Measurements from ENCODE around the gene TCF25. TPM values are rescaled to one million over a fixed set of nuclear protein-coding genes. Genes with fewer than 3 reads are reported as not detected.

Gene TCF25
- polyA plus RNA-seq, 4 donors, result 123 to 176 (median 148) TPM

DNA sequence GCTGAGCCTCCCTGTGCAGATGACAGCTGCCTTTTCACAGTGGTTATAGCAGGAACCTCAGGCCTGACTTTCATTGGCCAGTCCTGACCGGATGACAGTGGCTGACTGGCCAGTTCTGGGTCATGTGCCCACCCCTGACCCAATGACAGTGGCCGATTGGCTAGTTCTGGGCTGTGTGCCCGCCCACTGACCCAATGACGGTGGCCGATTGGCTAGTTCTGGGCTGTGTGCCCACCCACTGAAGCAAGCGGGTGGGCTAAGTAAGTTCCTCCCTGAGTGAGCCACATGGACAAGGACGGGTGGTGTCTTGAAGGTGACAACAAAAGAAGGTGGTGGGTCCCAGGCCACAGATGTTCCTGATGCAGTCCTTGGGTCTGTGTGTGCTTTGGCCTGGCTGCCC, 84.7 kb downstream of the TCF25 start:
- no peak for DNase-seq (ENCODE audit: low read depth in 4 of 4, low spot score in 2 of 4)

- no peak for DNase-seq (ENCODE audit: low read depth in 4 of 4, low spot score in 2 of 4)
Measured at GRCh38 chr16:89958596-89958995, 85.2 kb downstream of the TCF25 start.

DNA sequence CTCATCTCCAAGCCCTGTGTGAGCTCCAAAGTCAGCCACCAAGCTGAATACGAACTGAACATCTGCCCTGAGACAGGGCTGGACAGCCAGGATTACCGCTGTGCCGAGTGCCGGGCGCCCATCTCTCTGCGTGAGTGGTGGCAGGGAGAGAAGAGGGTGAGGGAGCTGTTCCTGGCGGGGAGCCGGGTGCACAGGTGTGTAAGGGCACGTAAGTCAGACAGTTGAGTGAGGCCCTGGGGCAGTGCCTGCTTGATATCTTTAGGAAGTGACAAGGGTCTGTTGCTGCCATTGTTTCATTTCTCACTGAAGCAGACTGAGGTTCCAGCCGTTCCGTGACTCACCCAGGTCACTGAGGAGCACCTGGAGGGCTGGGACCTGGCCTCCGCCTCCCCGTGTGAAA, 87.6 kb downstream of the TCF25 start:
- DNase-seq (ENCODE audit: low read depth in 4 of 4, low spot score in 2 of 4), result no peak

Other genes starting within 250 kb of the TCF25 start
- gene CHMP1A, start 215.9 kb upstream of the TCF25 start, polyA plus RNA-seq (ENCODE audit: insufficient read length in 4 of 4), result 10 to 100 TPM; 69.0 to 96.4 (median 85.2) TPM
- 10 to 100 TPM; 13.9 to 16.6 (median 15.6) TPM for gene SPATA33, start 215.8 kb upstream of the TCF25 start, polyA plus RNA-seq (ENCODE audit: insufficient read length in 4 of 4)
- gene CDK10, start 186.9 kb upstream of the TCF25 start, polyA plus RNA-seq (ENCODE audit: insufficient read length in 4 of 4), result 100 to 1,000 TPM in 2 of 4 donors, 10 to 100 TPM in 2; 87.1 to 165 (median 121) TPM
- 1 to 10 TPM; 5.3 to 9.8 (median 8.2) TPM for gene SPATA2L, start 171.9 kb upstream of the TCF25 start, polyA plus RNA-seq (ENCODE audit: insufficient read length in 4 of 4)
- gene VPS9D1, start 152.7 kb upstream of the TCF25 start, polyA plus RNA-seq (ENCODE audit: insufficient read length in 4 of 4), result 10 to 100 TPM in 3 of 4 donors, 1 to 10 TPM in 1; 8.7 to 16.3 (median 15.5) TPM
- 10 to 100 TPM; 20.9 to 39.6 (median 29.8) TPM for gene ZNF276, start 152.1 kb upstream of the TCF25 start, polyA plus RNA-seq (ENCODE audit: insufficient read length in 4 of 4)
- 10 to 100 TPM; 15.6 to 56.3 (median 33.0) TPM for gene FANCA, start 56.9 kb upstream of the TCF25 start, polyA plus RNA-seq (ENCODE audit: insufficient read length in 4 of 4)
- 10 to 100 TPM in 3 of 4 donors, 1 to 10 TPM in 1; 9.5 to 22.5 (median 14.2) TPM for gene SPIRE2, start 45.1 kb upstream of the TCF25 start, polyA plus RNA-seq (ENCODE audit: insufficient read length in 4 of 4)
- gene MC1R, start 45.3 kb downstream of the TCF25 start, polyA plus RNA-seq (ENCODE audit: insufficient read length in 4 of 4), result 1 to 10 TPM; 2.1 to 8.5 (median 5.4) TPM
- 10 to 100 TPM in 3 of 4 donors, 1 to 10 TPM in 1; 9.0 to 13.7 (median 13.6) TPM for gene TUBB3, start 49.8 kb downstream of the TCF25 start, polyA plus RNA-seq (ENCODE audit: insufficient read length in 4 of 4)
- 10 to 100 TPM; 34.8 to 55.4 (median 46.0) TPM for gene DEF8, start 75.2 kb downstream of the TCF25 start, polyA plus RNA-seq (ENCODE audit: insufficient read length in 4 of 4)
- gene DBNDD1, start 145.9 kb downstream of the TCF25 start, polyA plus RNA-seq (ENCODE audit: insufficient read length in 4 of 4), result 10 to 100 TPM in 3 of 4 donors, 1 to 10 TPM in 1; 8.9 to 15.6 (median 14.7) TPM
- 1 to 10 TPM in 1 of 4 donors, under 1 TPM in 3; 0.22 to 1.2 (median 0.39) TPM for gene PRDM7, start 203.7 kb downstream of the TCF25 start, polyA plus RNA-seq (ENCODE audit: insufficient read length in 4 of 4)